Body of pancreas (tissue), 4 donors: ENCODE measurements around the gene ASIC3. TPM values are rescaled to one million over a fixed set of nuclear protein-coding genes. Genes with fewer than 3 reads are reported as not detected.

Experiments used
- ATAC-seq: fragments of 150-250 bp; one replicate; pipeline ENCODE4 v1.9.1; 2016
- DNase-seq, 4 donors: peaks; one replicate each; pipeline ENCODE4 v3.0.0-alpha.2; 2019
- H3K27ac ChIP-seq, 4 donors: fragments of 200-600 bp; sonication (generic); 1 replicate in 3 of 4; 2 replicates in 1 of 4; pipeline versions ENCODE4 v1.5.1 to v1.6.1; 2016 to 2019; ENCODE audit warnings: mild to moderate bottlenecking in 1 of 4, mixed read lengths in 1 of 4, moderate library complexity in 1 of 4
- H3K27me3 ChIP-seq, 2 donors: fragments of 200-600 bp; sonication (generic); one replicate each; pipeline ENCODE4 v1.6.0; 2016; ENCODE audit warnings: mild to moderate bottlenecking in 1 of 2
- H3K36me3 ChIP-seq, 2 donors: fragments of 200-600 bp; sonication (generic); replicated peaks in 1 of 2; 2 replicates each; pipeline ENCODE4 v1.5.1; 2016; ENCODE audit warnings: low read depth in 2 of 2; ENCODE audit not compliant: insufficient read depth in 1 of 2
- H3K4me1 ChIP-seq: fragments of 200-600 bp; sonication (generic); one replicate; pipeline ENCODE4 v1.6.0; 2016
- H3K4me3 ChIP-seq, 2 donors: fragments of 200-600 bp; sonication (generic); 1 replicate in 1 of 2; 2 replicates in 1 of 2; pipeline ENCODE4 v1.5.1; 2016 to 2019
- H3K9me3 ChIP-seq, 3 donors: fragments of 200-600 bp; sonication (generic); 1 replicate in 2 of 3; 2 replicates in 1 of 3; pipeline ENCODE4 v1.5.1; 2016
- POLR2A ChIP-seq, 3 donors: fragments of 450-650 bp; IDR thresholded peaks; one replicate each; pipeline ENCODE4 v1.6.1; 2016; ENCODE audit warnings: antibody characterized with exemption in 3 of 3, mild to moderate bottlenecking in 2 of 3
- WGBS, 2 donors: methylation state at CpG; one replicate each; pipeline ENCODE4 v1.1.5; 2017; 5-methylcytosine and 5-hydroxymethylcytosine counted together
- intact Hi-C: fragments of 100-400 bp; cut with DNase I; formaldehyde crosslinking; loops from one replicate; pipeline ENCODE4 v1.15.1; 2023
- total RNA-seq, 2 donors: library from RNA; depleted of rRNA; stranded (reverse); fragments of >200 nt; gene quantifications; one replicate each; pipeline ENCODE4 v1.1.0, GENCODE V29; 2016
- TF ChIP-seq, protein P1 (sequence below), 7 experiments: fragments of 450-650 bp in 4 of 7; fragments of 200-600 bp in 3 of 7; sonication (generic) in 3 of 7; IDR thresholded peaks; one replicate each; pipeline ENCODE4 v1.5.1; 2016 to 2019; ENCODE audit warnings: antibody characterized with exemption in 7 of 7

ASIC3 gene
- total RNA-seq, 2 donors from 2014 or later: 0.78 to 1.3 TPM

DNA sequence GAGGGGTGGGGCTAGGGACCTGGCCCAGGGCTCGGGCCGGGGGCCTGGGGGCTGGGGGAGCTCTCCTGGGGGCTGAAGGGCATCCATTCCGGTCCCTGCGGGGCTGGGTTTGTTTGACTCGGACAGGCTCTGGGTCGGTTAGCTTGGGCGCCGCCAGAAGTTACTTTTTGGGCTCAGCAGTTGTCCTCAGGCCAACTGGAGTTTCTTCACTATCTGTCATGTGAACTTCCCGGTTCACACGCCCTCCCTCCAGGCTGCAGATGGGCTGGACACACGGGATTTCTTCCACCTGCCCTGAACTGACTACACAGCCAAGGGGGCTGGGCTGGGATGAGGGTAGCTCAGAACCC, 14.9 kb downstream of the ASIC3 start:
- intact Hi-C loops: no loop called here
- peaks cover 60% of the 10 kb centered on the region for H3K4me1 ChIP-seq
- 10 to 15% methylated on average over 7 to 9 of the region's 11 CpGs for WGBS, 2 donors
- TF ChIP-seq, protein P1, sequence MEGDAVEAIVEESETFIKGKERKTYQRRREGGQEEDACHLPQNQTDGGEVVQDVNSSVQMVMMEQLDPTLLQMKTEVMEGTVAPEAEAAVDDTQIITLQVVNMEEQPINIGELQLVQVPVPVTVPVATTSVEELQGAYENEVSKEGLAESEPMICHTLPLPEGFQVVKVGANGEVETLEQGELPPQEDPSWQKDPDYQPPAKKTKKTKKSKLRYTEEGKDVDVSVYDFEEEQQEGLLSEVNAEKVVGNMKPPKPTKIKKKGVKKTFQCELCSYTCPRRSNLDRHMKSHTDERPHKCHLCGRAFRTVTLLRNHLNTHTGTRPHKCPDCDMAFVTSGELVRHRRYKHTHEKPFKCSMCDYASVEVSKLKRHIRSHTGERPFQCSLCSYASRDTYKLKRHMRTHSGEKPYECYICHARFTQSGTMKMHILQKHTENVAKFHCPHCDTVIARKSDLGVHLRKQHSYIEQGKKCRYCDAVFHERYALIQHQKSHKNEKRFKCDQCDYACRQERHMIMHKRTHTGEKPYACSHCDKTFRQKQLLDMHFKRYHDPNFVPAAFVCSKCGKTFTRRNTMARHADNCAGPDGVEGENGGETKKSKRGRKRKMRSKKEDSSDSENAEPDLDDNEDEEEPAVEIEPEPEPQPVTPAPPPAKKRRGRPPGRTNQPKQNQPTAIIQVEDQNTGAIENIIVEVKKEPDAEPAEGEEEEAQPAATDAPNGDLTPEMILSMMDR (IDR thresholded peaks at IDR 0.05): no peak
- TF ChIP-seq POLR2A (IDR thresholded peaks at IDR 0.05): no peak
- H3K27ac ChIP-seq: peak overlapping the region; percentile 87 to 97 (median 94)
- H3K27me3 ChIP-seq: no peaks in the 10 kb centered on the region
- peaks cover 6 to 15% of the 10 kb centered on the region in 2 donors for H3K36me3 ChIP-seq
- no peaks in the 10 kb centered on the region for H3K9me3 ChIP-seq
- H3K4me3 ChIP-seq: peak overlapping the region; percentile 13 to 23
- ATAC-seq (peak; percentile 2), DNase-seq (peak; percentile 59 to 80 (median 72))

DNA sequence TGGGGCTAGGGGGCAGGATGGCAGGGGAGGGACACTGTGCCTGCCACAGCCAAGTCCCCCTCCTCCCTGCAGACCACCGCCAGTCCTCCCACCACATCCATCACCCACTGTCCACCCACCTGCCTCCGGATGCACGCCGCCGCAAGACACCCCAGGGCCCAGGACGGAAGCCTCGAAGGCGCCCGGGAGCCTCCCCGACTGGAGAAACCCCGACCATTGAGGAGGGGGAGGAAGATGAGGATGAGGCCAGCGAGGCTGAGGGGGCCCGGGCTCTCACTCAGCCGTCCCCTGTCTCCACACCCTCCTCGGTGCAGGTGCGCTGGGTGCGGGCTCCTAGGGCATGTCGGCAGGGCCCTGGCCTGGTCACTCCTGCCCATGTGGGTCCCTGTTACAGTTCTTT, 16.1 kb downstream of the ASIC3 start:
- no peak for DNase-seq
- Histone ChIP-seq H3K9me3 (no peaks in the 10 kb centered on the region), H3K27me3 (no peaks in the 10 kb centered on the region), H3K36me3 (peaks cover 10 to 19% of the 10 kb centered on the region in 2 donors), H3K27ac (no peak overlapping the region), H3K4me3 (no peak overlapping the region), H3K4me1 (peaks cover 49% of the 10 kb centered on the region)
- intact Hi-C loops: no loop called here
- WGBS, 2 donors: 92 to 96% methylated on average over 9 to 12 of the region's 18 CpGs
- ATAC-seq: no peak
- TF ChIP-seq POLR2A (IDR thresholded peaks at IDR 0.05): no peak
- TF ChIP-seq, protein P1 (IDR thresholded peaks at IDR 0.05): no peak

DNA sequence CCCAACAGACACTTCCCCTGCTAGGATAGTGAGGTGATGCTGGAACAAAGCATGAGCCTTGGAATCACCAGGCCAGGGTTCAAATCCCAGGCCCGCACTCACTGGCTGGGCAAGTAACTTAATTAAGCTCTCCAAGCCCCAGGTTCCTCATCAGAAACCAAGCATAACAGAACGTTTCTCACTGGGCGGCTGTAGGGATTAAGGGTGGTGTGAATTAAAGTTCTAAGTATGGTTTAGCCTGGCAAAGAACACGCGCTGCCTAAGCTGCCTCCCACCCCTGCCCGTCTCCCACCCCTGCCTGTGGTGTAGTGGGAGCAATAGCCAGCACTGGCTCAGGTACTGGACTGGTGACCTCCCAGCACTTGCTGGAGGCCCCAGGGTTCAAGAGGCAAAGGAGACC, 16.7 kb downstream of the ASIC3 start:
- no peak for ATAC-seq
- Histone ChIP-seq H3K4me1 (peaks cover 49% of the 10 kb centered on the region), H3K9me3 (no peaks in the 10 kb centered on the region), H3K27ac (no peak overlapping the region), H3K4me3 (no peak overlapping the region), H3K27me3 (no peaks in the 10 kb centered on the region), H3K36me3 (peaks cover 15 to 23% of the 10 kb centered on the region in 2 donors)
- DNase-seq: no peak
- TF ChIP-seq POLR2A (IDR thresholded peaks at IDR 0.05): no peak
- TF ChIP-seq, protein P1 (IDR thresholded peaks at IDR 0.05): no peak
- 78 to 100% methylated on average over 3 to 6 of the region's 6 CpGs for WGBS, 2 donors
- intact Hi-C loops: no loop called here

DNA sequence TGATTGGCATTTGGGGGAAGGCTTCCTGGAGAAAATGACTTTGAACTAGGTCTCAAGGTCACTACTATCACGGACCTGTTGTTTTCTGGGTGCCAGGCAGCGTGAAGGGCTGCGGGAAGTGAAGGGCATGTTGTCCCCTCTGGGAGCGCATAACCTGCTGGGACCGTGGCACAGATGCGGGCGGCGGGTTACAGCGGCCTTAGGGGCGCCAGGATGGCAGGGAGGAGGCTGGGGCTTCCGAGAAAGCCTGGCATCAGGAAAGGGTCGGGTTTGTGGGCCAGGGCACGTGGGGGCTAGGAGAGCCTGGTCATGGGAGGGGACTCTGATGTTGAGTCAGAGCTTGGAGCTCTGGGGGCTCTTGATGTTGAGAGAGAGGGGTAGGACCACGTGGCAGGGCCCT, 17.2 kb downstream of the ASIC3 start:
- Histone ChIP-seq H3K27ac (no peak overlapping the region), H3K27me3 (no peaks in the 10 kb centered on the region), H3K36me3 (peaks cover 20 to 26% of the 10 kb centered on the region in 2 donors), H3K4me1 (peaks cover 46% of the 10 kb centered on the region), H3K4me3 (no peak overlapping the region), H3K9me3 (no peaks in the 10 kb centered on the region)
- ATAC-seq (no peak), DNase-seq (no peak)
- WGBS, 2 donors: 70 to 71% methylated on average over 10 to 14 of the region's 14 CpGs
- intact Hi-C loops: no loop called here
- TF ChIP-seq, protein P1 (IDR thresholded peaks at IDR 0.05): no peak
- no peak for TF ChIP-seq POLR2A (IDR thresholded peaks at IDR 0.05)

DNA sequence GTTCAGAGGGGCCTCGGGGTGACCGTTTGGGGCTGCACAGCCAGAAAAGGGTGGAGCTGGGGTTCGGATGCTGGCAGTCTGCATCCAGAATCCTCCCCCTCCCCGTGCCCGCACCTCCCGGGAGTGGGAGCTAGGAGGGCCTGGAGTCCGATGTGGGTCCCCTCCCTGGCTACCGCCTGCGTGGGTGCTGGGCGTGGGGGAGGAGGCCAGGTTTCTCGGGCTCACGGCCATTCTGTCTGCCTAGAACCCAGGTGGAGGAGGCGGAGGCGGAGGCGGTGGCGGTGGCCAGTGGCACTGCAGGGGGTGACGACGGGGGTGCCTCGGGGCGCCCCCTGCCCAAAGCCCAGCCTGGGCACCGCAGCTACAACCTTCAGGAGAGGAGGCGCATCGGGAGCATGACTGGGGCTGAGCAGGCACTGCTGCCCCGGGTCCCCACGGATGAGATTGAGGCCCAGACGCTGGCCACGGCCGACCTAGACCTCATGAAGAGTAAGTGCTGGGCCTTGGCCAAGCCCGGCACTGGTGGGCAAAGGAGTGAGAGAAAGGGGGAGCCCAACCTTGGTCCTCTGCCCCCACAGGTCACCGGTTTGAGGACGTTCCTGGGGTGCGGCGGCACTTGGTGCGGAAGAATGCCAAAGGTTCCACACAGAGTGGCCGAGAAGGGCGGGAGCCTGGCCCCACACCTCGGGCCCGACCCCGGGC, 18.1 kb downstream of the ASIC3 start:
- 89 to 94% methylated on average over 26 to 39 of the region's 39 CpGs for WGBS, 2 donors

More for the DNA sequence above, 18.1 kb downstream of the ASIC3 start:
- Histone ChIP-seq H3K9me3 (no peaks in the 10 kb centered on the region), H3K27me3 (no peaks in the 10 kb centered on the region), H3K4me1 (peaks cover 37% of the 10 kb centered on the region), H3K4me3 (no peak overlapping the region), H3K27ac (no peak overlapping the region), H3K36me3 (peaks cover 27 to 34% of the 10 kb centered on the region in 2 donors)
- intact Hi-C loops: no loop called here
- DNase-seq (no peak), ATAC-seq (no peak)
- TF ChIP-seq, protein P1 (IDR thresholded peaks at IDR 0.05): no peak
- no peak for TF ChIP-seq POLR2A (IDR thresholded peaks at IDR 0.05)
